ENCODE measurements around the gene DHX58.

GRCh38 chr17:42111265-42111636, 1.3 kb downstream of the DHX58 start:
- TF ChIP-seq CTCF (IDR thresholded peaks at IDR 0.05; ENCODE audit: low read depth, low read length) (no peak), EZH2phosphoT487 (IDR thresholded peaks at IDR 0.05; ENCODE audit: low read depth) (no peak)
